ENCODE measurements around the gene CLEC4M. TPM values are rescaled to one million over a fixed set of nuclear protein-coding genes. Genes with fewer than 3 reads are reported as not detected.
A peak's percentile ranks its signal among the peaks of the same experiment; 100 is the strongest.
"Not testable (repeated sequence)": the region's sequence is repeated elsewhere in the genome, so short reads cannot be mapped to it uniquely, and the experiment has no call there.

Gene CLEC4M
- total RNA-seq, 1 donor from 2014 or later: 5.8 TPM

DNA sequence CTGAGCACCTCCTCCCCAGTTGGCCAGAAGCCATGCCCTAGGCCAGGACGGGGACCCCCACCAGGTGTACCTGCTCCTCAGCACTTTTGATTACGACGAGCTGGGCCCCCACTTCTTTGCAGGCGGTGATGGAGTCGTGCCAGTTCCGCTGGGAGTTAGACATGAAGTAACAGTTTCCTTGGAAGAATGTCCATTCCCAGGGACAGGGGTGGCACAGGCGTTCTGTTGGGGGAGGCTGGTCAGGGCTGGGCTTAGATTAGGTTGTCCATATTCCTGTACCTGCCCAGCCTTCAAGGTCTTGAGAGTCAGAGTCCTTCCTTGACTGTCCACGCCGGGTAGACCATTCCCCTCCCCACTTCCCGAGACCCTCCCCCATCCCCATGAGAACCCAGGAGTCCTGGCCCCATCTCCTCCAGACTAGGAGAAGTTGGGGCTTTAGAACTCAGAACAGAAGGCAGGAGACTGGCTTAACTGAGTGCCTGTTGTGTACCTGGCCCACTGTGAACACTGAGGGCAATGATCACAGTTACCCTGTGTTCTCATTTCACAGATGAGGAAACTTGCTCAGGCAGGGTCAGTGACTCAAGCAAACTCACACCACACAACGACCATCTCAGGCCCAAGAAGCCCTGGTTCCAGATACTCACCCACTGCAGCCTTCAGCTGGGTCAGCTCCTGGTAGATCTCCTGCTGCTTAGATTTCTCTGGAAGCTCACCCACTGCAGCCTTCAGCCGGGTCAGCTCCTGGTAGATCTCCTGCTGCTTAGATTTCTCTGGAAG, 18.0 kb upstream of the CLEC4M start:
- H3K27ac ChIP-seq: no peak overlapping the region
- intact Hi-C loops (cut with DNase I): no loop called here

DNA sequence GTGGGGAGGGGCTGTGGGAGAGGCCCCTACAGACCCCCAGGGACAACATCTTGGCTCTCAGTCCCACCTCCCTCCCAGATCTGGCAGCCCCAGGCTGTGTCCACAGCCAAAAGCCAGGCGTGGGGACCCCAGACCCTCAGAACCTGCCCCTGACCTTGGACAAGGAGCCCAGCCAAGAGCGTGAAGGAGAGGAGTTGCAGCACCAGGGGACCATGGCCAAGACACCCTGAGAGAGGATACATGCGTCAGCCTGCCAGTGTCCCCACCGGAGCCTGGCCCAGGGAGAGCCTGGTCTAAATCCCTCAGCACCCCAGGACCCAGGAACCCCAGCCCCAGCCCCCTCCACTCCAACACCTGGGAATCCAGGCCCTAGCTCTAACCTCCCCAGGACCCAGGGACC, 16.7 kb upstream of the CLEC4M start:
- DNase-seq; intact Hi-C loops (cut with DNase I); ATAC-seq; H3K27ac ChIP-seq; H3K4me3 ChIP-seq; H3K27me3 ChIP-seq (ENCODE audit: low read depth); H3K4me1 ChIP-seq; H3K36me3 ChIP-seq; H3K9me3 ChIP-seq: not testable (repeated sequence)

More for the DNA sequence above, 18.0 kb upstream of the CLEC4M start:
- Histone ChIP-seq H3K4me3 (no peak overlapping the region), H3K27me3 (ENCODE audit: low read depth) (peaks cover 4% of the 10 kb centered on the region), H3K36me3 (no peaks in the 10 kb centered on the region), H3K4me1 (no peaks in the 10 kb centered on the region), H3K9me3 (no peaks in the 10 kb centered on the region)
- ATAC-seq: no peak
- TF ChIP-seq, protein P1, sequence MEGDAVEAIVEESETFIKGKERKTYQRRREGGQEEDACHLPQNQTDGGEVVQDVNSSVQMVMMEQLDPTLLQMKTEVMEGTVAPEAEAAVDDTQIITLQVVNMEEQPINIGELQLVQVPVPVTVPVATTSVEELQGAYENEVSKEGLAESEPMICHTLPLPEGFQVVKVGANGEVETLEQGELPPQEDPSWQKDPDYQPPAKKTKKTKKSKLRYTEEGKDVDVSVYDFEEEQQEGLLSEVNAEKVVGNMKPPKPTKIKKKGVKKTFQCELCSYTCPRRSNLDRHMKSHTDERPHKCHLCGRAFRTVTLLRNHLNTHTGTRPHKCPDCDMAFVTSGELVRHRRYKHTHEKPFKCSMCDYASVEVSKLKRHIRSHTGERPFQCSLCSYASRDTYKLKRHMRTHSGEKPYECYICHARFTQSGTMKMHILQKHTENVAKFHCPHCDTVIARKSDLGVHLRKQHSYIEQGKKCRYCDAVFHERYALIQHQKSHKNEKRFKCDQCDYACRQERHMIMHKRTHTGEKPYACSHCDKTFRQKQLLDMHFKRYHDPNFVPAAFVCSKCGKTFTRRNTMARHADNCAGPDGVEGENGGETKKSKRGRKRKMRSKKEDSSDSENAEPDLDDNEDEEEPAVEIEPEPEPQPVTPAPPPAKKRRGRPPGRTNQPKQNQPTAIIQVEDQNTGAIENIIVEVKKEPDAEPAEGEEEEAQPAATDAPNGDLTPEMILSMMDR (IDR thresholded peaks at IDR 0.05): no peak
- no peak for DNase-seq

DNA sequence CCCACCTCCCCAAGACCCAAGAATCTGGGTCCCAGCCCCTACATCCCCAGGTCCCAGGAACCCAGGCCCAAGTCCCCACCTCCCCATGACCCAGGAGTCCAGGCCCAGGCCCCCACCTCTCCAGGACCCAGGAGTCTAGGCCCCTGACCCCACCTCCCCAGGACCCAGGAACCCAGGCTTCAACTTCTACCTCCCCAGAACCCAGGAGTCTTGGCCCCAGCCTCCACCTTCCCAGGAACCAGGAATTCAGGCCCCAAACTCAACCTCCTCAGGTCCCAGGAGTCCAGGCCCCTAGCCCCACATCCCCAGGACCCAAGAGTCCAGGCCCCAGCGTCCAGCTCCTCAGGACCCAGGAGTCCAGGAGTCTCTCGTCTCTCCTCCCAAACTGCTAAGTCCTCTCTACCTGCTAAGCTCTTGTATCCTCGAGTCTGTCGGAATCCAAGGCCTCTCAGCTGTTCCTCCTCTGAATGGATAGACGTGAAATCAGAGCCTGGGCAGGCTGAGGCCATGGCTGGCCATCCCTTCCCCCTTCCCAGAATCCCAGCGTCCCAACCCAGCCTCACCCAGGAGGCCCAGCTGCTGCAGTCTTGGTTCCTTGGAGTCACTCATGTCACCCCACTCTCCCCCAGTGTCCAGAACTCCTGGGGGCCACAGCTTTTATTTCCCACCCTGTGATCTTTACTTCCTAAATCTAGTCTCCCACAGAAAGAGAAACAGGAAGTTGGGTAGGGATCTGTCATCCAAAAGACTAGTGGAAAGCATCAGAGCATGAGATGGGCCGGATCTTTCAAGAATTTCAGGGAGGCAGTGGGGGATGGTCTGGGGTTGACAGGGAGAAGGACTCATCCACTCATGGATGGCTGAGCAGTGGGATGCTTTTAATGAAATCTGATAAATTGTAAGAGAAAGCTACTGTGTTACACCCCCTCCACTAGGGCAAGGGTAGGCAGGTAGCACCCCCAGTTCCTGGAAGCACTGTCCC, 15.8 kb upstream of the CLEC4M start, which contains the start of gene CD209:
Gene CD209 (minus strand): TSS at position 632 of the 982 bp plus-strand sequence. CDS start 23 bp downstream, at position 609.
- Histone ChIP-seq H3K9me3 (no peaks in the 10 kb centered on the region), H3K27me3 (ENCODE audit: low read depth) (peaks cover 4% of the 10 kb centered on the region), H3K4me1 (no peaks in the 10 kb centered on the region), H3K36me3 (no peaks in the 10 kb centered on the region), H3K4me3 (no peak within 1 kb of the TSS), H3K27ac (no peak within 1 kb of the TSS)
- TF ChIP-seq, protein P1 (IDR thresholded peaks at IDR 0.05): no peak
- ATAC-seq: no peak
- no peak for DNase-seq
- intact Hi-C loops (cut with DNase I): no loop called here

DNA sequence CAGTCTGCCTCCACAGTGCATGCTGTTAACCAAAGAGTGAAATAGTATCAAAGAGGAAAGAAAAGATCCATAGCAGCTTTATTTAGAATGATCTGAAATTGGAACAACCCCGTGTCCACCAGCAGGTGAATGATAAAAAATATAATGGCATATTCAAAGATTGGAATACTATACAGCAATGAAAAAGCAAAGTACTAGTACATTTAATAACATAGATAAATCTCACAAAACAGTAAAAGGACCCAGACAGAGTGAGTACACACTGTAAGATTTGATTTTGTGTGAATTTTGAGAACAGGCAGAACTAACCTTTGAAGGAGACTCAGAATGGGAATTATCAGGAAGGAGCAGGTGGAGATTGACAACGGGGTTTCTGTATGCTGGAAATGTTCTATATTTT, 14.9 kb upstream of the CLEC4M start:
- DNase-seq: no peak
- TF ChIP-seq, protein P1 (IDR thresholded peaks at IDR 0.05): no peak
- peaks cover 4% of the 10 kb centered on the region for H3K27me3 ChIP-seq (ENCODE audit: low read depth)
- ATAC-seq: no peak
- intact Hi-C loops (cut with DNase I): no loop called here
- H3K4me3 ChIP-seq: no peak overlapping the region
- no peaks in the 10 kb centered on the region for H3K36me3 ChIP-seq
- no peak overlapping the region for H3K27ac ChIP-seq
- H3K9me3 ChIP-seq: no peaks in the 10 kb centered on the region
- no peaks in the 10 kb centered on the region for H3K4me1 ChIP-seq

DNA sequence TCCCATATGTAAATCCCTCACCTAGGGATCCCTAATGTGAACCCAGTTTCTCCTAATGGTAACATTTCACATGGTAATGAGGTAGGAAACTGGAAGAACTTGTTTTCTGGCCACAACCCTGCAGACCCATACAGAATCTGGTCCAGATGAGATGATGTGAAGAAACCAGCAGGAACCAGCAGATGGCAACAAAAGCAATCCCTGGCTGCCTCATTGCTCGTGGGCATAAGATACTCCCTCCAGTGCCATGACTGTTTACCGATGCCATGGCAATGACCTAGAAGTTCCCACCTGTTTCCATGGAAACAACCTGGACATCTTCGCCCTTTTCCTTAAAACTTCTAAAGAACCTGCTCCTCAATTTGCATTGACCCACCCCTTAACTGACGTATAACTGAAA, 14.3 kb upstream of the CLEC4M start:
- peak; percentile 21 to 65 for ATAC-seq
- H3K4me1 ChIP-seq: no peaks in the 10 kb centered on the region
- no peak overlapping the region for H3K4me3 ChIP-seq
- intact Hi-C loops (cut with DNase I): no loop called here
- no peak overlapping the region for H3K27ac ChIP-seq
- H3K9me3 ChIP-seq: no peaks in the 10 kb centered on the region
- no peak for DNase-seq
- TF ChIP-seq, protein P1 (IDR thresholded peaks at IDR 0.05): no peak
- no peaks in the 10 kb centered on the region for H3K36me3 ChIP-seq
- H3K27me3 ChIP-seq (ENCODE audit: low read depth): peaks cover 4% of the 10 kb centered on the region

All from lower lobe of right lung (tissue), 2 donors.